HEK293T (cell line): ENCODE data around the gene AP3B2.

Source experiments
- FOXA1 ChIP-seq: fragments of 450-650 bp; IDR thresholded peaks from 2 replicates; pipeline ENCODE4 v1.6.1; 2016; ENCODE audit warnings: mild to moderate bottlenecking
- FOXM1 ChIP-seq: fragments of 450-650 bp; IDR thresholded peaks from 2 replicates; pipeline ENCODE4 v1.6.1; 2017; ENCODE audit warnings: mild to moderate bottlenecking, borderline replicate concordance
- ZNF384 ChIP-seq: fragments of 450-650 bp; IDR thresholded peaks from 2 replicates; pipeline ENCODE4 v1.6.1; 2016
- TF ChIP-seq, protein P1 (sequence below): fragments of 450-650 bp; IDR thresholded peaks from 2 replicates; pipeline ENCODE4 v1.6.1; 2016

DNA sequence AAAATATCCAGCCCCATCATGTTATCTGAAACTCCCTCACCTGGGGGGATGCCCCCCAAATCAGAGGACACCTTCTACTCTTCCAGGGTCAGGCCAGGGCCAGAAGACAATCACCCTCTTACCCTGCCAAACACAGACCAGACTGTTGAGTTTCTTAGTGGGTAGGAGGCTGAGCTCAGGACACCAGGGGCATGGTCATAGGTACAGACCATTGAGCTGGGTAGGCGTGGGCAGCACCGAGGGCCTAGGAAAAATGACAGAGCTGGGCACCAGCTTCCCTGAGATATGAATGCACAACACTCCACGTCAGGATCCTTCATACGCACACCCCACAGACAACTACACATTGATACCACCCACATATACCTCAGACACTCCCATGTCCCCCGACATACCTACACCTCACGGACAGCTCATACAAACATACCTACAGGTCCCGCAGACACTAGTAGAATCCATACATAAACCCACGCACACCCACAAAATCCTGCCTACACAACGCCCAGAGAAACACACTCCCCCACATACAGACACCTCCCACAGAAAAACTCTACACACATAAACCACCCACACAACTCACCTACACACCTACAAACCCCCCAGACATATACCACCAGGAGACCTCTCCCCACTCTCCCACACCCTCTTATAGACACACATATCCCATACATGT is 11.8 kb downstream of the AP3B2 start:
- TF ChIP-seq ZNF384, result no peak
- TF ChIP-seq, protein P1, sequence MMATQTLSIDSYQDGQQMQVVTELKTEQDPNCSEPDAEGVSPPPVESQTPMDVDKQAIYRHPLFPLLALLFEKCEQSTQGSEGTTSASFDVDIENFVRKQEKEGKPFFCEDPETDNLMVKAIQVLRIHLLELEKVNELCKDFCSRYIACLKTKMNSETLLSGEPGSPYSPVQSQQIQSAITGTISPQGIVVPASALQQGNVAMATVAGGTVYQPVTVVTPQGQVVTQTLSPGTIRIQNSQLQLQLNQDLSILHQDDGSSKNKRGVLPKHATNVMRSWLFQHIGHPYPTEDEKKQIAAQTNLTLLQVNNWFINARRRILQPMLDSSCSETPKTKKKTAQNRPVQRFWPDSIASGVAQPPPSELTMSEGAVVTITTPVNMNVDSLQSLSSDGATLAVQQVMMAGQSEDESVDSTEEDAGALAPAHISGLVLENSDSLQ, result no peak
- no peak for TF ChIP-seq FOXM1
- no peak for TF ChIP-seq FOXA1
